Fibroblast of skin of left biceps (primary cell): ENCODE data around the gene C11orf68.

ENCODE experiments used
- DNase-seq, 2 experiments: peaks; one replicate each; pipeline ENCODE4 v3.0.0-alpha.2; 2013; ENCODE audit warnings: low read depth in 2 of 2

The C11orf68 gene

DNA sequence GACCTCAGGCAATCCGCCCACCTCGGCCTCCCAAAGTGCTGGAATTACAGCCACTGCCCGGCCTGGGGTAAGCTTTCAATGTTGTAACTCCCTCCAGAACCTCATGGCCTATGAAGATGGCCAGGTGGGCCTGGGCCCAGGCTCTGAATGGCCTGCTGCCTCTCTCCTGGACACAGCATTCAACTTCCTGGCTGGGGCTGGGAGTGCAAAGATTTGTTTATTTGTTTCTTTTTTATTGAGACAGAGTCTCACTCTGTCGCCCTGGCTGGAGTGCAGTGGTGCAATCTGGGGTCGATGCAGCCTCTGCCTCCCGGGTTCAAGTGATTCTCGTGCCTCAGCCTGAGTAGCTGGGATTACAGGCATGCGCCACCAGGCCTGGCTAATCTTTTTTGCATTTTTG, 25.9 kb upstream of the C11orf68 start:
- DNase-seq, result no peak

DNA sequence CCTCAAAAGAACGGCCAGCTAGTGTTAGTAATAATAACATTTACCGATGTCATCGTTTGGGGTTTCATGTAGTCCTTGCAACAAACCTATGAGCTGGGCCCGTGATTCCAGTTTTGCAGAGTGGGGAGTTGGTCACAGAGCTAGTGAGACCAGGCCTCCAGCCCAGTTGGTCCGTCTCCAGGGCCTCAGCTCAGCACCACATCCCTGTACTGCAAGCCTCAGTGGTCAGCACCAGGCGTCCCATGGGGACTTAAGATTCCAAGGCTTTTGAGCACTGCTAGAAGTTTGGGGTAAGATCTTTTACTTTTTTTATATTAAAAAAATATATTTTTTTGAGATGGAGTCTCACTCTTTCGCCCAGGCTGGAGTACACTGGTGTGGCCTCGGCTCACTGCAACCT, 25.3 kb upstream of the C11orf68 start:
- DNase-seq, result no peak

DNA sequence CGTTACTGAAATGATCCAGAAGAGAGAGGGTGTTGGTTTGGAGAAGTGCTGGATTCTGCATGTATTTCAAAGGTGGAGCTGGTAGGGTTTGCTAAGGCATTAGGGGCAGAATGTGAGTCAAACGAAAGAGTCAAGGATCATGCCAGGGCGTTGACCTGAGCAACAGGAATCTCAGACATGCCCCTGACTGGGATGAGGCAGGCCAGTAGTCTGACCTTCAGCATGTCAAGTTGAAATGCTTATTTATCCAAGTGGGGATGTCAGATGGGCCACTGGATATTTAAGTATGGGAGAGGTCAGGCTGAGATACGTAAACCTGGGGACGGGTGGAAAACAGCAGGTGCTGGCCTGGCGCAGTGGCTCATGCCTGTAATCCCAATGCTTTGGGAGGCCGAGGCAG, 23.7 kb upstream of the C11orf68 start:
- DNase-seq, result no peak

DNA sequence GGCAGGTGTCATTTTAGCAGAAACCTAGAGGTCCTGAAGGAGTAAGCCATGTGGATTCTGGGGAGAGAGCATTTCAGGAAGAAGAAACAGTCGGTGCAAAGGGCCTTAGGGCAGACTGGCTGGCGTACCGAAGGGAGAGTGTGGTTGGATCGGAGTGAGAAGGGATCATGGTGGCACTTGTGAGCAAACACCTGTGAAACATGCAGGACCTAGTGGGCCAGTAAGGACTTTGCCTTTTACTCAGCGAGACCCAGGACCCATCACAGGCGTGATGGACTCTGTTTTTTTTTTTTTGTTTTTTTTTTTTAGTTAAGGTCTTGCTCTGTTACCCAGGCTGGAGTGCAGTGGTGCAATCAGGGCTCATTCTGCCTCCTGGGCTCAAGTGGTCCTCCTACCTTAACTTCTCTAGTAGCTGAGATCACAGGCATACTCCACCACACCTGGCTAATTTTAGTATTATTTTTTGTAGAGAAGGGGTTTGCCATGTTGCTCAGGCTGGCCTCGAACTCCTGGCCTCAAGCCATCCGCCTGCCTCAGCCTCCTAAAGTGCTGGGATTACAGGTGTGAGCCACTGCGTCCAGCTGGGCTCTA, 23.0 kb upstream of the C11orf68 start:
- DNase-seq, result no peak

DNA sequence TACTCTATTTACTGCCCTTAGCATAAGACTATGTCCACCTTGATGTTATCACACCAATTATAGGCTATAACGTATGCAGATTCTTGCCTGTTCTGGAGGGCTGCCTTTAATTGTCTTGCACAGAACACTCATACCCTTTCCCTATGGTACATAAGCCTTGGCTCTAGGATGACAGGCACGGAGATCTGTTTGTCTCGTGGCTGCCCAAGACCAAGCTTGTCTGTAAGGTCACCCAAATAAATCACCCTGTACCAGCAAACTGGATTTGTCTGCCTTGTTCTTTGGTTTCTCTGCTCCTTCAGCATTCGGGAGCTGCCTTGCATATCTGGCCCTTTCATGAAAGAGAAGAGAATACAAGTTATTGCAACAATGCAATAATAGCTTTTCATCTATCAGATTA, 18.9 kb upstream of the C11orf68 start:
- no peak for DNase-seq

DNA sequence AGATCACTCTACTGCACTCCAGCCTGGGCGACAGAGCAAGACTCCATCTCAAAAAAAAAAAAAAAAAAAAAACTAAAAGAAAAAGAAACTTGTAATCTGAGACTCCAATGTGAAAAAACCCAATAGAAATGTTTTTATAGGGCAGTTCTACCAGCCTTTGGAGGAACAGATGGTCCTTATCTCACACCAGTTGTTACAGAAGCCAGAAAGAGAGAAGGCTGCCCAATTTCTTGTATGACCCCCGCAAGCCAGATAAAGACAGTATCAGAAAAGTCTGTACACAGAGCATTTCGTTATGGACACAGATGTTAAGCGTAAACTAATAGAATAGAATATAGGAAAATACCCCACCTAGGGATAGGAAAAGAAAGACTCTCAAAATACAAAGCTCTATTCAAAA, 15.2 kb upstream of the C11orf68 start:
- DNase-seq, result no peak

DNA sequence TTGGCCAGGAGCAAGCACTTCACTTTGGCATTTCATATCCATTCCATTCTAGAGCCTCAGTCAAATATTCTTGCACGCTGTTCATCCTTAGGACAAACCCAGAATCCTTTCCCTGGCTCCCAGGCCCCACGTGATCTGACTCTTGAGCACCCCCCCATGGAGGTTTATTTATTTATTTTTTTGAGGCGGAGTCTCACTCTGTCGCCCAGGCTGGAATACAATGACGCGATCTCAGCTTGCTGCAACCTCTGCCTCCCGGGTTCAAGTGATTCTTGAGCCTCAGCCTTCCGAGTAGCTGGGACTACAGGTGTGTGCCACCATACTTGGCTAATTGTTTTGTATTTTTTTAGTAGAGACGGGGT, 13.7 kb upstream of the C11orf68 start:
- no peak for DNase-seq

DNA sequence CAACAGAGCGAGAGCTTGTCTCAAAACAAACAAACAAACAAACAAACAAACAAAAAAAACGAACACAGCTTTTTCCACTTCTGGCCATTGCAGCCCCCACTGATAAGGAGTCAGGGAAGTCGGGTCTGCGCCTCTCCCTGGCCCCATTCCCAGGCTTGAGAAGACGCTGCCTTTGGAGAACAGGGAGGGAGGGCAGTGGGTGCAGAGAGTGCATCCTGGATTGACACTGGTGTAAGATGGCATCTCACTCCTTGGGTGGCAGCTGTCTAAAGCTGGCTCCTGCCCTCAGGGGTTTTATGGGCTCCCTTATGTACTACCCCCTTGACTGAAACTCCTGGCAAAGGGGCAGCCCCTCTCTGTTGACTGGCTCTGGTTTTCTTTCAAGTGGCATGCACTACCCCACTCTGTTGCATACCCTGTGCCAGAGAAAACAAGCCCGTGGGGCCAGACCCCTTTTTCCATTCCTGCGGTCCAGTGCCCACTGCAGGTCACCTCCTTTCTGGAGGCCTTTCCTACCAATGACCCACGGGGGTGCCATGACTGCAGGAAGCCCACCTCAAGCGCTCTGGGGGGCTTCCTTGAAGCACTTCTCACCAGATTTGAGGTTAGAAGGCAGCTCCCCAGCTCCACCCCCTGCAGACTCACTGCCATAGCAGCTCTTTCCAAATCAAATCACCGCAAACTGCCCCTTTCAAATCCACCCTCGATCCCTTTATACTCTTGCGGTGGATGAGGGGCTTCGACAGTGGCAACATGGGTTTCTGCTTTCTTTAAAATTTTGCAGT, 13.1 kb upstream of the C11orf68 start:
- DNase-seq, result no peak

DNA sequence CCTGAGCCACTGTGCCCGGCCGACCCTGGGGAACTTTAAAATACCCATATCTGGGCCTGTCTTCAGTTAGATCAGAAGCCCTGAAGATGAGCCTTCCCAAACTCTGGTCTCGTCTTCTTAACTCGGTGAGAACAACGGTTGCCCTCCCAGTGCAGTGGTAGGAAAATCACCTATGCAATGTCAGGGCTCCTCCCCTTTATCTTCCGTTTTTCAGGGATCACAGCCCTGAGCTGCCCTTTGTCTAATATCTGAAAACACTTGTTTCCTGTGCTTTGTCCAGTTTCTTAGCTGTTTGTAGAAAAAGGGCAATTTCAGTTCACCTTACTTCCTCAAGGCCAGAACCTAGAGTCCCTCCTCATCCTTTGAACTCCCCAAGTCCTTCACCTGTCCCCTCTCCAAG, 9.8 kb upstream of the C11orf68 start:
- DNase-seq, result no peak

DNA sequence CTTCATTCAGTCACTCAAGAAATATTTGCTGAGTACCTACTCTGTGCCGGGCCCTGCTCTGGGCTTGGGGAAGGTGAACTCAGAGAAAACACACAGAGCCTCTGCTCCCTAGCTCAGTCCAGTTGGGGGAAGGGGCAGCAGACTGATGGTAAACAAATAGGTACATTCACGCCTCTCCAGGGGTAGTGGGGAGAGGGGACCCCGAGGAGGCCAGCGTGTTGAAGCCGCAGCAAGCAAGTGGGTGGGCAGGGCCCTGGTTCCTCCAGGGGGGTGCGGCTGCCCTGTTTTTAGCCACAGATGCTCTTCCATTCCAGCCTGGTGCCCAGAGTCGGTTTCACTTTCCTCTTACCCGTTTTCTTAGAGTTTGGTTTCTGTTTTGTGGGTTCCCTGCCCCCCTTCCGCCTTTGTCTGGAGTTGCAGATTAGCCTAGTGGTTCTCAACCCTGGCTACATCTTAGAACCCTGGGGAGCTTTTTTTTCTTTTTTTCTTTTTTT, 9.1 kb upstream of the C11orf68 start:
- no peak for DNase-seq

DNA sequence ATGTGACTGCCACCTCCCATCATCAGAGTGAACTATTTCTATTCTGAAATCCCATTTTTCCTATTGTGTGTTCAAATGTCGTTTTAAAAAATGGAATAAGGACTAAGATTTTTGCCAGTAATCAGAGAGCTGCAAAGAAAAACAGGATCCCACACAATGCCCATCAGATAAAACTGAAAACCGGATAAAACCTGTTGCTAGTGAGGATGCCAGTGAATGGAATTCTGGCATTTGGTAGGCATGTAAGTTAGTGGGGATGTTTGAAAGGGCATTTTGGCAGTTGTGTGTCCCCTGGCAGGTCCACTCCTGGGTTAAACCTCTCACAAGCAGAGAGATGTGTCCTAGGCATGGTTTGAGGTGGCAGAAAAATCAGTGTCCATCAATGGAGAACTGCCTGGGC, 6.5 kb upstream of the C11orf68 start:
- DNase-seq, result no peak

DNA sequence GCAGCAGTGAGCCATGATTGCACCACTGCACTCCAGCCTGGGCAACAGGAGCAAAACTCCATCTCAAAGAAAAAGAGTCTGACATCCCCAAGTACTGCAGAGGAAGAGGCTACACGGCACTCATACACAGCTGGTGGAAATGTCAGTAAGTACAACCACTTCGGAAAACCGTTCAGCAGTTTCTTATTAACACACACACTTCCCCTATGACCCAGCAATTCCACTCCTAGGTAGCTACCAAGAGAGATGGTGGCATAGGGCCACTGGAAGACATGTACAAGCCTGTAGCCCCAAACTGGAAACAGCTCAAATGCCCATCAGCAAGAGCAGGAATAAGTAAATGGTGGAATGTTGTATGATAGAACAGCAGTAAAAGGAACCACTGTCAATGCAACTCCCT, 3.7 kb upstream of the C11orf68 start:
- no peak for DNase-seq

DNA sequence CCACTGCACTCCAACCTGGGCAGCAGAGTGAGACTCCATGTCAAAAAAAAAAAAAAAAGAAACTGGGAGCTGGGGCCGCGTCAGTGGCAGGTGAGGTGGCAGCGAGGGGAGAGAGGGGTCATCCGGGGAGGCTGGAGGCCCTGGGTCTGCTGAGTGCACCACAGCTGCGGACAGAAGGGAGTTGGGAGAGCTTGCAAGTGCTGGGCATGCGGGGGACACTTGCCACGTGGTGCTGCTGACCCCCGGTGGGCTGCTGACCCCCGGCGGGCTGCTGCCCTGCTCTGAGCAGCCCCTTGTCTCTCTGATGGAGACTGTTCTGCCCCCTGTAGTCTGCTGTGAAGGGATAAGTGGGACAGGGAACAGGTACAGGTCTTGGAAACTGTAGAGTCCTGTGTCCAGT, 3.0 kb upstream of the C11orf68 start:
- DNase-seq, result no peak

DNA sequence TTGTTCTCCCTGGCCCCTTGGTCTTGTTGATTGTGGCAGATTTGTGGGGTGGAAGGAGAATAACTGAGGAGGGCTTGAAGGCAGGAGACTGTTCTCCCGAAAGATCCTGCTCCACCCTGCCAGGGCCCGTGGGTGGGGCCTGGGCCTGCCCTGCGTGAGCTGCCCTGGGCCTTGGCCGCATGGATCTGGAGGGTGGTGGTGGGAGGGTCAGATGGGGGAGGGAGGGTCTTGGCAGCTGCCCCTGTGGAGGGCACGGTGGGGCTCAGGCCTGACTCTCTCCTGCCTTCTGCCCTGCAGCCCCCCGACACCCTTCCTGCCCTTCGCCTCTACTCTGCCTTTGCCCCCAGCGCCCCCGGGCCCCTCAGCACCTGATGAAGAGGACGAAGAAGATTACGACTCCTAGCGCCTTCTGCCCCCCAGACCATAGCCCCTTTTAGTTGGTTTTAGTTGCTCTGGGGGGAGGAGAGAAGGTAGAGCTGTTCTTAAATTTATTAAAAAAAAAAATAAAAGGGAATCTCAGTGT, 2.2 kb upstream of the C11orf68 start:
- DNase-seq, result no peak

DNA sequence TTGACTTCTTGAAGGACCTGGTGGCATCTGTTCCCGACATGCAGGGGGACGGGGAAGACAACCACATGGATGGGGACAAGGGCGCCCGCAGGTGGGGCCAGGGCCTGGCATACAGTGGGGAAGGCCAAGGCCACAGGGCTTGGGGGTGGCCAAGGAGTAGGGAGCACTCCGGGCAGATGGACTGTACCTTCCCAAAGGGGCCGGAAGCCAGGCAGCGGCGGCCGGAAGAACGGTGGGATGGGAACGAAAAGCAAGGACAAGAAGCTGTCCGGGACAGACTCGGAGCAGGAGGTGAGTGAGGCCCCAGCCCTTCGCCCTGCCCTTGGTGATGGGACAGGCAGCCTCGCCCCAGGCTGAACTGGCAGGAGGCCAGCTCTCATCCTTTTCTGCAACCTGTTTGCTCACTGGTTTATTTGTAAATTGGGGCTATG, 1.5 kb upstream of the C11orf68 start:
- DNase-seq, result no peak

DNA sequence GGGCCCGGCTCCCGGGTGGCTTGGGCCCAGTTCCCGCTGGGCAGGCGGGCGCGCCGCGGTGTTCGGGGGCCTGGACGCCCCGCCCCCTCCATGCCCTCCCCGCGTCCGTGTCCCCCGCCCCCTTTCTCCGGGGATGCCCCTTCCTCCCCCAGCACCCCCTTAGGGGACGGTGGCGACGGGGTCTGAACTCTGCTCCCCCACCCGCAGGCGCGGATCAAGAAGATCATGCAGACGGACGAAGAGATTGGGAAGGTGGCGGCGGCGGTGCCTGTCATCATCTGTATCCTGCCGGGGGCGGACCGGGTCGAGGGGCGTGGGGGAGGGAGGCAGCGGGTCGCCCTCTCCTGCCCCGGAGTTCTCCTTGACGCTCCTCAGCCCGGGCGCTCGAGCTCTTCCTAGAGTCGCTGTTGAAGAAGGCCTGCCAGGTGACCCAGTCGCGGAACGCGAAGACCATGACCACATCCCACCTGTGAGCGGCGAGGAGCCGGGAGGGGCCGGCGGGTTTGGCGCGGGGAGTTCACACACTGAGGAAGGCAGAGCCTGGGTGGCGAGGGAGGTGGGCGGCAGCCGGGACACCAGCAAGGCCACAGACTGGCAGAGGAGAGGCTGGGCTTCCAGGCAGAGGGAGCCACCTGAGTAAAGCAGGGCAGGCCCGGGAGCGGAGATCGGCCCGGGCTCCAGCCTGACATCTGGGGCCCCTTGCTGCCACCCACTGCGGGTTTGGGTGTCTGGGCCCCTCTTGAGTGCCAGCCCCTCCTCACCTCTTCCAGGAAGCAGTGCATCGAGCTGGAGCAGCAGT, 910 bp upstream of the C11orf68 start:
- no peak for DNase-seq

DNA sequence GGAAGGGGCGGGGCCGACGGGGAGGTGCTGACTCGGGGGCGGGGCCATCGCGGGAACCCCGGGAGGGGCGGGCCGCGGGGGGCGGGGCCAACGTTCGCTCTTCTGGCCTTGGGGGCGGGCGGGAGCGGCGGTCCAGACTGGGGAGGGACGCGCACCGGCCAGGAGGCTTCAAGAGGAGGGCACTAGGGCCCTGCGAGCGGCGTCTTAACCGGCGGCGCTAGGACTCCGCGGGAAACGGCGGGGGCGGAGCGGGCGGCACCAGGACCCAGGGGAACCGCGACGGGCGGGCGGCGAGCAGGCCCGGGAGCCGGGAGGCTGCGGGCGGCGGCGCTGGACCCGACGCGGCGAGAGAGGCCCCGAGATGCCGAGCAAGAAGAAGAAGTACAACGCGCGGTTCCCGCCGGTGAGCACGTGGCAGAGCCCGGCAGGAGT, 295 bp upstream of the C11orf68 start, which contains the start of gene DRAP1:
Gene DRAP1, plus strand, starts transcription at position 286 of the 432 bp plus-strand sequence. Its CDS starts 76 bp downstream, at position 362.
- peak; percentile 96 to 97 for DNase-seq

DNA sequence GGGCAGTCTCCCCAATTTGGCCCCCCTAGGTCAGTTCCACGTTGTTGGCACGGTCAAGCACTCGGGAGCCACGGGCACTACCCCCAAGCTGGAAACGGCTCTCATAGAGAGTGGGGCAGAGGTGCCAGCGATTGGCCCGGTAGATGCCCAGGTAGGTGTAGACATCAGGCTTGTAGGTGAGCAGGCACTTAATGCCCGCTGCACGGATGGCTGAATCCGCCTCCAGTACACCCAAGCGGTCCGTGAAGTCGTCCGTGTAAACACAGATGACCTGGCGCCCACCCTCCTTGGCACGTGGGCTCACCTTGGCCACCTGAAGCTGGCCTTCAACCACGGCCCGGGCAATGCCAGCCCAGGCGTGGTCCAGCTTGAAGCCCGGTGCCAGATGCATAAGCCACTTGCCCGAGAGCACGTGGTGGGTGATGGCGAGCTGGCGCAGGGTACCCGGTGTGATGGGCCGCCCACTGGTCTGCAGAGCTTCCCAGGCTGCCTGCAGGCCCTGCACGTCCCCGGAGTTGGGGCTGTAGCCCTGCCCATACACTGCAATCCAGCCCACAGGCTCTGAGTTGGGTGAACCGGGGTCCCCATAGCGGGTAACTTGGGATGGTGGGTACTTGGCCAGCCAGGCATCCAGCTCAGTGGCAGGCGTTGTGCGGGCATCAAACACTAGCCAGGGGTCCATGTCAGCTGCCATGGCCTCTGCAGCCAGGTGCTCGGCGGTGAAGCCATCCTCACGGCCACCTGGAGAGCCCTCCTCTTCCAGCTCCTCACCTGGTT, 1.2 kb downstream of the C11orf68 start:
- no peak for DNase-seq

DNA sequence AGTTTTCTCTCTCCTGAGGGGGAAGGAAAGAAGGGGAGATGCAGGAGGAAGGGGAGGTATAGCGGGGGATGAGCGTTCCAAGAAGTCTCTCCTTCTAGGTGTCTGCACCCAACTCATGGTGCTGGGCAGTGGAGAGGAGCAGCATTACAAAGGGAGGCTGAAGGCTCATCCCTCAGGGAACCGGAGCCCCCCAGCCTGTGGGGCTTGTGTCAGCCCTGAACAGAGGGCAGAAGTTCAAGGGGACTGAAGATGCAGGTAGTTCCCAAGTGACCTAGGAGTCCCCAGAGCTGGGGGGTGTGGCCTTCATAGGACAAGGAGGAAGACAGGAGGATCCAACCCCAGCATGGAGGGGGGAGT, 1.8 kb downstream of the C11orf68 start:
- no peak for DNase-seq

DNA sequence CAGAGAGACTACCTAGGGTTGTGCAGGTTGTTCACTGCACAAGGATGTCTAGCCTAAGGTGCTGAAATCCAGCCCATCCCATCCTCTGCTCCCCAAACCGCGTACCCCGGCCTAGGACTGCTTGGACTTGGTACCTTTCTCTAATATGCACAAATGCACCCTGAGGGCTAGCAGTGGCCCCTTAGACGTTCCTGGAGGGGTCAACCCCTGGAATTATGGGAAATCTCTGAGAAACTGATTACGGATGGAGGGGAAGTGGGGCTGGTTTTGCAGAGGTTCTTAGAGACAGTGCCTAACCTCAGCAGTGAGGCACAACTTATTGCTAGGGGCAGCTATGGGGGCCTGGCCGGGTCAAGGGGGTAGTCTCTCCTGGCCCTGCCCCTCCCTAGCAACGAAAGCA, 2.5 kb downstream of the C11orf68 start:
- DNase-seq, result no peak

DNA sequence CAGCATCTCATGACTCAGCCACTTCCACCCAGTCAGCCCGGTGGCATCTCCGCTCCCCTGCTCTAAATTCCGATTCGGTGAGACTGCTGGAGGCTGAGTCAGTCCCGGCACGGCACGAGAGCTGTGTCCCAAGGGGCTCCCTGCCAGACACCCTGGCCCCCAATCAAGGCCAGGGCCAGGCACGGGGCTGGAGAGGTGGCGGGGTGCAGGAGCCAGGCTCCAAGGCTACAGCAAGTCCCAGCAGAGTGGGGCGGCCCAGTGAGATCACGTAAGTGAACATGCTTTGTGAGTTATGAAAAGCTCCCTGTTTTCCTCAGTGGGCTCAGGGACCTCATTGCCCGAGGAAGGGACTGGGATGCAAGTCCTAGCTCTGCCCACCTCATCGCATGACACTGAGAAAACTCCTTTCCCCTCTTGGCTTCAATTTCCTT, 3.0 kb downstream of the C11orf68 start:
- peak; percentile 89 to 92 for DNase-seq
